Neural progenitor cell (in vitro differentiated cells): ENCODE results near the gene AUTS2.

ENCODE experiments used
- CTCF ChIP-seq: fragments of 200-600 bp; sonication (generic); IDR thresholded peaks from 2 replicates; pipeline ENCODE4 v1.5.1; 2017; ENCODE audit warnings: antibody characterized with exemption, mild to moderate bottlenecking
- EZH2 ChIP-seq: fragments of 200-600 bp; sonication (generic); IDR thresholded peaks from 2 replicates; pipeline ENCODE4 v1.6.1; 2017; ENCODE audit warnings: antibody characterized with exemption, mild to moderate bottlenecking, moderate library complexity
- EZH2phosphoT487 ChIP-seq: fragments of 200-600 bp; sonication (generic); IDR thresholded peaks from 2 replicates; pipeline ENCODE4 v1.6.1; 2017; ENCODE audit warnings: antibody characterized with exemption

- no peak for TF ChIP-seq CTCF
- no peak for TF ChIP-seq EZH2
- no peak for TF ChIP-seq EZH2phosphoT487
These were observed 900.1 kb downstream of the AUTS2 start for GRCh38 chr7:70498232-70498992.
